ENCODE measurements around the gene C10orf71.

Gene C10orf71

GRCh38 chr10:49362596-49363260, 63.8 kb downstream of the C10orf71 start:
- no peak for DNase-seq

- DNase-seq, result no peak
Observed at GRCh38 chr10:49363309-49364031, 64.5 kb downstream of the C10orf71 start.

- no peak for DNase-seq
Observed at GRCh38 chr10:49364051-49364450, 65.1 kb downstream of the C10orf71 start.

GRCh38 chr10:49364747-49365146, 65.8 kb downstream of the C10orf71 start:
- no peak for DNase-seq

GRCh38 chr10:49365275-49365674, 66.3 kb downstream of the C10orf71 start:
- no peak for DNase-seq

GRCh38 chr10:49365675-49366415, 66.9 kb downstream of the C10orf71 start:
- DNase-seq, result no peak

GRCh38 chr10:49366460-49366859, 67.5 kb downstream of the C10orf71 start:
- no peak for DNase-seq

GRCh38 chr10:49367600-49367999, 68.6 kb downstream of the C10orf71 start:
- no peak for DNase-seq

GRCh38 chr10:49368256-49368655, 69.3 kb downstream of the C10orf71 start:
- no peak for DNase-seq

GRCh38 chr10:49369216-49370162, 70.5 kb downstream of the C10orf71 start:
- no peak for DNase-seq

- DNase-seq, result no peak
Observed at GRCh38 chr10:49370326-49371100, 71.5 kb downstream of the C10orf71 start.

- no peak for DNase-seq
Observed at GRCh38 chr10:49371967-49372366, 73.0 kb downstream of the C10orf71 start.

GRCh38 chr10:49373361-49373760, 74.4 kb downstream of the C10orf71 start:
- DNase-seq, result no peak

GRCh38 chr10:49374740-49375139, 75.8 kb downstream of the C10orf71 start:
- DNase-seq, result no peak

- no peak for DNase-seq
Observed at GRCh38 chr10:49375611-49376010, 76.6 kb downstream of the C10orf71 start.
